Trophoblast cell (in vitro differentiated cells and primary cell): ENCODE results near the gene SAPCD2.

Experiments used
- DNase-seq, 2 donors: peaks; one replicate each; pipeline ENCODE4 v3.0.0-alpha.2; 2016
- H2AFZ ChIP-seq: 2 replicates; pipeline ENCODE4 v1.6.1; 2013; ENCODE audit warnings: low read length, moderate library complexity, mild to moderate bottlenecking; ENCODE audit not compliant: insufficient read depth, poor library complexity
- H2AK5ac ChIP-seq: 2 replicates; pipeline ENCODE4 v1.6.1; 2013; ENCODE audit warnings: mild to moderate bottlenecking, low read length
- H2BK120ac ChIP-seq: 2 replicates; pipeline ENCODE4 v1.6.1; 2013; ENCODE audit warnings: low read length, mild to moderate bottlenecking, moderate library complexity; ENCODE audit not compliant: insufficient read depth, poor library complexity
- H2BK12ac ChIP-seq: 2 replicates; pipeline ENCODE4 v1.6.1; 2013; ENCODE audit warnings: mild to moderate bottlenecking, low read length, moderate library complexity
- H2BK5ac ChIP-seq: 2 replicates; pipeline ENCODE4 v1.6.1; 2013; ENCODE audit warnings: low read length, low read depth, moderate library complexity, mild to moderate bottlenecking; ENCODE audit not compliant: poor library complexity
- H3K14ac ChIP-seq: 2 replicates; pipeline ENCODE4 v1.6.1; 2013; ENCODE audit warnings: mild to moderate bottlenecking, low read length
- H3K18ac ChIP-seq: 2 replicates; pipeline ENCODE4 v1.6.1; 2013; ENCODE audit warnings: mild to moderate bottlenecking, low read length
- H3K23ac ChIP-seq: 2 replicates; pipeline ENCODE4 v1.6.1; 2013; ENCODE audit warnings: low read length
- H3K27ac ChIP-seq: 2 replicates; pipeline ENCODE4 v1.5.1; 2013; ENCODE audit warnings: low read depth, mild to moderate bottlenecking, inconsistent platforms, low read length, moderate library complexity
- H3K27me3 ChIP-seq: 2 replicates; pipeline ENCODE4 v1.6.1; 2013; ENCODE audit warnings: inconsistent platforms, mild to moderate bottlenecking, low read length, moderate library complexity; ENCODE audit not compliant: insufficient read depth
- H3K36me3 ChIP-seq, 2 experiments: 1 replicate in 1 of 2; 2 replicates in 1 of 2; pipeline ENCODE4 v1.6.1; 2013; ENCODE audit warnings: low read length in 2 of 2, mild to moderate bottlenecking in 2 of 2, moderate library complexity in 1 of 2; ENCODE audit not compliant: insufficient read depth in 2 of 2, control insufficient read depth in 1 of 2
- H3K4ac ChIP-seq: 2 replicates; pipeline ENCODE4 v1.6.1; 2013; ENCODE audit warnings: low read depth, mild to moderate bottlenecking, low read length, moderate library complexity
- H3K4me1 ChIP-seq, 2 experiments: 1 replicate in 1 of 2; 2 replicates in 1 of 2; pipeline ENCODE4 v1.6.1; 2013; ENCODE audit warnings: low read length in 2 of 2, mild to moderate bottlenecking in 2 of 2, moderate library complexity in 1 of 2; ENCODE audit not compliant: insufficient read depth in 2 of 2, control insufficient read depth in 1 of 2
- H3K4me2 ChIP-seq: 2 replicates; pipeline ENCODE4 v1.6.1; 2013; ENCODE audit warnings: inconsistent platforms, mild to moderate bottlenecking, low read length, moderate library complexity
- H3K4me3 ChIP-seq: 2 replicates; pipeline ENCODE4 v1.5.1; 2013; ENCODE audit warnings: mild to moderate bottlenecking, low read depth, low read length, inconsistent platforms
- H3K79me1 ChIP-seq: one replicate; pipeline ENCODE4 v1.6.1; 2013; ENCODE audit warnings: low read length
- H3K79me2 ChIP-seq: 2 replicates; pipeline ENCODE4 v1.6.1; 2013; ENCODE audit warnings: low read length, mild to moderate bottlenecking; ENCODE audit not compliant: control insufficient read depth, insufficient read depth, poor library complexity
- H3K9ac ChIP-seq: 2 replicates; pipeline ENCODE4 v1.6.1; 2013; ENCODE audit warnings: mild to moderate bottlenecking, low read length
- H3K9me3 ChIP-seq: 2 replicates; pipeline ENCODE4 v1.6.1; 2013; ENCODE audit warnings: low read depth, mild to moderate bottlenecking, control low read depth, inconsistent platforms, low read length; ENCODE audit not compliant: insufficient read depth
- H4K12ac ChIP-seq: 2 replicates; pipeline ENCODE4 v1.6.1; 2013; ENCODE audit warnings: low read depth, mild to moderate bottlenecking, low read length, moderate library complexity
- H4K8ac ChIP-seq: 2 replicates; pipeline ENCODE4 v1.6.1; 2013; ENCODE audit warnings: low read depth, mild to moderate bottlenecking, low read length, moderate library complexity
- H4K91ac ChIP-seq: one replicate; pipeline ENCODE4 v1.6.1; 2013; ENCODE audit warnings: low read depth, mild to moderate bottlenecking, low read length, moderate library complexity
- WGBS: extraction: QIAGEN DNeasy Blood & Tissue Kit; methylation state at CpG from one replicate; pipeline ENCODE4 v1.1.7; 2013; ENCODE audit warnings: missing lambda C conversion rate; ENCODE audit not compliant: insufficient read length, insufficient coverage; ENCODE audit errors: extremely low coverage; 5-methylcytosine and 5-hydroxymethylcytosine counted together

SAPCD2 gene

GRCh38 chr9:137116027-137116507, 45.7 kb upstream of the SAPCD2 start:
- Histone ChIP-seq H3K36me3 (no peaks in the 10 kb centered on the region), H4K12ac (no peak overlapping the region), H3K14ac (no peak overlapping the region), H2AFZ (no peak overlapping the region), H2BK12ac (no peak overlapping the region), H2BK120ac (no peak overlapping the region), H3K23ac (no peak overlapping the region), H4K8ac (no peak overlapping the region), H4K91ac (no peak overlapping the region), H3K4ac (no peak overlapping the region), H3K18ac (no peak overlapping the region), H3K9me3 (no peaks in the 10 kb centered on the region), H3K4me3 (no peak overlapping the region), H3K4me2 (no peak overlapping the region), H3K79me2 (no peaks in the 10 kb centered on the region), H3K79me1 (no peaks in the 10 kb centered on the region), H2BK5ac (no peak overlapping the region), H3K9ac (no peak overlapping the region), H2AK5ac (no peak overlapping the region), H3K27ac (no peak overlapping the region), H3K4me1 (no peaks in the 10 kb centered on the region), H3K27me3 (peaks cover 24% of the 10 kb centered on the region)
- no peak for DNase-seq
- WGBS: no CpG with 5 or more reads among the region's 6 CpGs

DNA sequence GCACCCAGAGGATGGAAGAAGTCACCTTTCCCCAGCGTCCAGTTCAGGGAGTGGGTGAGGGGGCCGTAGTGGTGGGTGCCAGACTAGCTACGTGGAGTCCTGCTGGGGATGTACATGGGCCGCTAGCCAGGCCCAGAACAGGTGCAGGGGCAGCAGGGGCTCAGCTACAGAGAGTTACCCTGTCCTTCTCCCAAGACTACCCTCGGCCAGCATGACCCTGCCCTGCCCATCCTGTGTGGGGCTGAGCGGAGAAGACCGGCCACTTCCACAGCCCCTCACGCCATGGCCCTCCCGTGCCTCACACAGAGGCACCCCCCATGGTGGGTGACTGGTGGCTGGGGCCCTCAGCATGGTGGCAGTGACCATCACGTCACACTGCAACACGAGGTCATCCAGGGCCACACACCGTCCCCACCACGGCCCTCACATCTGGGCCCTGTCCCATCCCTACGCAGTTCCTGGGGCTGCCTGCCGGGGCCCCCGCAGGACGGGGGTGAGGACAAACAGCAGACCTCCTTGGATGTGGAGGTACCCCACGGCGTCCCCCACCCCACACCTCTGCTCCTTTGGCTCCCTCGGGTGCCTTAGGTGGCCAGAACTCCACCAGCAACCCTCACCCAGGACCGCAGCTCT, 45.2 kb upstream of the SAPCD2 start:
- Histone ChIP-seq H3K9ac (no peak overlapping the region), H2AFZ (no peak overlapping the region), H3K23ac (no peak overlapping the region), H2AK5ac (no peak overlapping the region), H3K4me3 (no peak overlapping the region), H3K9me3 (no peaks in the 10 kb centered on the region), H2BK12ac (no peak overlapping the region), H3K18ac (no peak overlapping the region), H3K4ac (no peak overlapping the region), H3K4me1 (no peaks in the 10 kb centered on the region), H3K27ac (no peak overlapping the region), H4K12ac (no peak overlapping the region), H2BK5ac (no peak overlapping the region), H4K8ac (no peak overlapping the region), H3K79me2 (no peaks in the 10 kb centered on the region), H3K14ac (no peak overlapping the region), H3K4me2 (no peak overlapping the region), H3K36me3 (peaks cover 0 to 2% of the 10 kb centered on the region in 2 experiments), H3K79me1 (no peaks in the 10 kb centered on the region), H3K27me3 (peaks cover 24% of the 10 kb centered on the region), H2BK120ac (no peak overlapping the region), H4K91ac (no peak overlapping the region)
- no peak for DNase-seq
- no CpG with 5 or more reads among the region's 21 CpGs for WGBS

DNA sequence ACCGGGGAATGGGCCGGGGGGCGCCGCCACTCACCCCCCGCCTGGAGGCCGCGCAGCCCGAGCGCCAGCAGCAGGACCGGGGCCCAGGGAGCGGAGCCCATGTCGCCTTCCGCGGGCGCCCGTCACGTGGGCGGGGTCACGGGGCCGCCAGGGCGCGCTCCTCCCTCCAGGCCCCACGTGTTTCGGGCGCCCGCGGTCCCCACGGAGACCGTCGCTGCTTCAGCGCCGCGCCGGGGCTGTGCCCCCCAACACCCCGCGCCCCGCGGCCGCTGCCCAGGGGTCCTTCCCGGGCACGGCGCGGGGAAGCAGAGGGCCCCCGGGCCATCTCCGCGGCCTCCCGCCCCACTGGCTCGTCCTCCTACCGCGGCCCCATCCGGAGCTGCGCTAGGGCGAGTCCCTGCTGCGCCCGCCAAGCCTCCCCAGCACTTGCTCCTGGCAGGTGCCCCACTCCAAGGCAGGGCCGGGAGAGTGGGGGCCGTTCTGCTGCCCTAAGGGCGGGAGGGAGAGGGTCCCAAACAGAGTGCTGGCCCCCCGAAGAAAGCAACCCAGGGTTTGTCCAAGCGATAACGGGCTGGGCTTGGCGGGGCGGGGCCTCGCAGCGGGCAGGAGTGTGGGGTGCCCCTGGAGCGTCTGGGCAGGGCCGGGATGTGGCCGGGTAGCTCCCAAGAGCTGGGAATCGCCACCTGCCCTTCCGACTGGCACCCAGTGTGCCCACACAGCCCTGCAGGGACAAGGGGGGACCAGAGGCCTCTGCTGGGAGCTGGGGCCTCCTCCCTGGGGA, 44.4 kb upstream of the SAPCD2 start, which contains the start of gene DPP7:
Gene DPP7, minus strand, starts transcription at position 121 of the 781 bp plus-strand sequence. Its CDS starts 20 bp downstream, at position 101.
- no peaks in the 10 kb centered on the region for H3K79me1 ChIP-seq
- no peaks in the 10 kb centered on the region for H3K4me1 ChIP-seq
- no peak within 1 kb of the TSS for H3K4ac ChIP-seq
- no peak within 1 kb of the TSS for H3K14ac ChIP-seq
- H3K9me3 ChIP-seq: no peaks in the 10 kb centered on the region
- H2BK5ac ChIP-seq: no peak within 1 kb of the TSS
- peaks cover 24% of the 10 kb centered on the region for H3K27me3 ChIP-seq
- H2AK5ac ChIP-seq: no peak within 1 kb of the TSS
- no peak within 1 kb of the TSS for H3K4me3 ChIP-seq
- no peak within 1 kb of the TSS for H3K18ac ChIP-seq
- no peak within 1 kb of the TSS for H3K9ac ChIP-seq
- H3K79me2 ChIP-seq: no peaks in the 10 kb centered on the region
- no peak within 1 kb of the TSS for H4K12ac ChIP-seq
- H3K36me3 ChIP-seq: peaks cover under 1 to 3% of the 10 kb centered on the region in 2 experiments
- WGBS: no CpG with 5 or more reads among the region's 70 CpGs
- no peak within 1 kb of the TSS for H2BK120ac ChIP-seq
- H3K27ac ChIP-seq: no peak within 1 kb of the TSS
- no peak within 1 kb of the TSS for H4K8ac ChIP-seq
- H3K23ac ChIP-seq: no peak within 1 kb of the TSS
- no peak within 1 kb of the TSS for H4K91ac ChIP-seq
- DNase-seq: peak in 1 of 2 donors; percentile 54
- no peak within 1 kb of the TSS for H2BK12ac ChIP-seq
- peak within 1 kb of the TSS; percentile 59 for H3K4me2 ChIP-seq
- no peak within 1 kb of the TSS for H2AFZ ChIP-seq

GRCh38 chr9:137114220-137114612, 43.9 kb upstream of the SAPCD2 start:
- H3K4me1 ChIP-seq: no peaks in the 10 kb centered on the region
- no CpG with 5 or more reads among the region's 45 CpGs for WGBS
- H4K8ac ChIP-seq: no peak overlapping the region
- H3K4ac ChIP-seq: no peak overlapping the region
- no peaks in the 10 kb centered on the region for H3K79me2 ChIP-seq
- H3K18ac ChIP-seq: no peak overlapping the region
- no peak overlapping the region for H2AFZ ChIP-seq
- H3K27me3 ChIP-seq: peaks cover 24% of the 10 kb centered on the region
- H3K9me3 ChIP-seq: no peaks in the 10 kb centered on the region
- H3K79me1 ChIP-seq: no peaks in the 10 kb centered on the region
- H2BK5ac ChIP-seq: no peak overlapping the region
- H4K91ac ChIP-seq: no peak overlapping the region
- no peak overlapping the region for H2BK12ac ChIP-seq
- peaks cover 5 to 9% of the 10 kb centered on the region in 2 experiments for H3K36me3 ChIP-seq
- no peak overlapping the region for H3K23ac ChIP-seq
- H3K4me2 ChIP-seq: peak overlapping the region; percentile 59
- H3K27ac ChIP-seq: no peak overlapping the region
- H2BK120ac ChIP-seq: no peak overlapping the region
- no peak for DNase-seq
- H2AK5ac ChIP-seq: no peak overlapping the region
- H3K14ac ChIP-seq: no peak overlapping the region
- H3K4me3 ChIP-seq: no peak overlapping the region
- no peak overlapping the region for H3K9ac ChIP-seq
- no peak overlapping the region for H4K12ac ChIP-seq
